ENCODE results near the gene CAPZB.

DNA sequence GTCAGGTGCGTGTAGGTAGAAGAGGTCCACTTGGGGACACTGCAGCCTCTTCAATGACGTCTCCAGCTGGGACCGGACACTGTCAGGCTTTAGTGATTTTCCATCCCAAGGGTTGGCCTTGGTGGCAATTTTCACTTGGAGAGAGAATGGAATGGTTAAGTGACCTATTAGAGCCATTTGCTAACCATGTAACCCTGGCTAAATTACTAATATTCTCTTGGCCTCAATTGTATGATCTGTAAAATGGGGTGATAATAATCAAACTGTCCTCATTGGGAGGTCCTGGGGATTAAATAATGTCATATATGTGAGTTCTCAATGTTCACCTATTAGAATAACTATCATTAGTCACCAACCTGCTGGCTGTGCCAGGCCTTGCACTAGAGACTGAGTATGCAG is 176.8 kb downstream of the CAPZB start:
- TF ChIP-seq, protein P1, sequence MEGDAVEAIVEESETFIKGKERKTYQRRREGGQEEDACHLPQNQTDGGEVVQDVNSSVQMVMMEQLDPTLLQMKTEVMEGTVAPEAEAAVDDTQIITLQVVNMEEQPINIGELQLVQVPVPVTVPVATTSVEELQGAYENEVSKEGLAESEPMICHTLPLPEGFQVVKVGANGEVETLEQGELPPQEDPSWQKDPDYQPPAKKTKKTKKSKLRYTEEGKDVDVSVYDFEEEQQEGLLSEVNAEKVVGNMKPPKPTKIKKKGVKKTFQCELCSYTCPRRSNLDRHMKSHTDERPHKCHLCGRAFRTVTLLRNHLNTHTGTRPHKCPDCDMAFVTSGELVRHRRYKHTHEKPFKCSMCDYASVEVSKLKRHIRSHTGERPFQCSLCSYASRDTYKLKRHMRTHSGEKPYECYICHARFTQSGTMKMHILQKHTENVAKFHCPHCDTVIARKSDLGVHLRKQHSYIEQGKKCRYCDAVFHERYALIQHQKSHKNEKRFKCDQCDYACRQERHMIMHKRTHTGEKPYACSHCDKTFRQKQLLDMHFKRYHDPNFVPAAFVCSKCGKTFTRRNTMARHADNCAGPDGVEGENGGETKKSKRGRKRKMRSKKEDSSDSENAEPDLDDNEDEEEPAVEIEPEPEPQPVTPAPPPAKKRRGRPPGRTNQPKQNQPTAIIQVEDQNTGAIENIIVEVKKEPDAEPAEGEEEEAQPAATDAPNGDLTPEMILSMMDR (IDR thresholded peaks at IDR 0.05), result no peak
- no peak for TF ChIP-seq POLR2A (IDR thresholded peaks at IDR 0.05)

Measured in lower leg skin (tissue), 3 donors.